ENCODE data around the gene FH. TPM values are rescaled to one million over a fixed set of nuclear protein-coding genes. Genes with fewer than 3 reads are reported as not detected.

The FH gene
- total and polyA plus RNA-seq, 12 donors: 169 to 268 (median 253) TPM

- intact Hi-C loops (cut with DNase I): no loop called here
- no peak overlapping the region for H3K27ac ChIP-seq
- H3K4me1 ChIP-seq: no peaks in the 10 kb centered on the region
- ATAC-seq (no peak), DNase-seq (no peak)
- no peaks in the 10 kb centered on the region for H3K9me3 ChIP-seq
- WGBS, 2 donors: 47 to 48% methylated on average over 2 of the region's 2 CpGs
- no peak overlapping the region for H3K4me3 ChIP-seq
- TF ChIP-seq, protein P1, sequence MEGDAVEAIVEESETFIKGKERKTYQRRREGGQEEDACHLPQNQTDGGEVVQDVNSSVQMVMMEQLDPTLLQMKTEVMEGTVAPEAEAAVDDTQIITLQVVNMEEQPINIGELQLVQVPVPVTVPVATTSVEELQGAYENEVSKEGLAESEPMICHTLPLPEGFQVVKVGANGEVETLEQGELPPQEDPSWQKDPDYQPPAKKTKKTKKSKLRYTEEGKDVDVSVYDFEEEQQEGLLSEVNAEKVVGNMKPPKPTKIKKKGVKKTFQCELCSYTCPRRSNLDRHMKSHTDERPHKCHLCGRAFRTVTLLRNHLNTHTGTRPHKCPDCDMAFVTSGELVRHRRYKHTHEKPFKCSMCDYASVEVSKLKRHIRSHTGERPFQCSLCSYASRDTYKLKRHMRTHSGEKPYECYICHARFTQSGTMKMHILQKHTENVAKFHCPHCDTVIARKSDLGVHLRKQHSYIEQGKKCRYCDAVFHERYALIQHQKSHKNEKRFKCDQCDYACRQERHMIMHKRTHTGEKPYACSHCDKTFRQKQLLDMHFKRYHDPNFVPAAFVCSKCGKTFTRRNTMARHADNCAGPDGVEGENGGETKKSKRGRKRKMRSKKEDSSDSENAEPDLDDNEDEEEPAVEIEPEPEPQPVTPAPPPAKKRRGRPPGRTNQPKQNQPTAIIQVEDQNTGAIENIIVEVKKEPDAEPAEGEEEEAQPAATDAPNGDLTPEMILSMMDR (IDR thresholded peaks at IDR 0.05): no peak
- H3K36me3 ChIP-seq: no peaks in the 10 kb centered on the region
- no peaks in the 10 kb centered on the region for H3K27me3 ChIP-seq
These were observed 57.2 kb downstream of the FH start for GRCh38 chr1:241462391-241462790.

- WGBS, 2 donors: 59 to 69% methylated on average over 6 of the region's 6 CpGs
- H3K4me3 ChIP-seq: no peak overlapping the region
- intact Hi-C loops (cut with DNase I): no loop called here
- TF ChIP-seq, protein P1 (IDR thresholded peaks at IDR 0.05): no peak
- no peaks in the 10 kb centered on the region for H3K27me3 ChIP-seq
- H3K4me1 ChIP-seq: no peaks in the 10 kb centered on the region
- H3K36me3 ChIP-seq: no peaks in the 10 kb centered on the region
- H3K9me3 ChIP-seq: no peaks in the 10 kb centered on the region
- DNase-seq: no peak
- no peak for ATAC-seq
- no peak overlapping the region for H3K27ac ChIP-seq
These were observed 59.3 kb downstream of the FH start for GRCh38 chr1:241460098-241460873.

DNA sequence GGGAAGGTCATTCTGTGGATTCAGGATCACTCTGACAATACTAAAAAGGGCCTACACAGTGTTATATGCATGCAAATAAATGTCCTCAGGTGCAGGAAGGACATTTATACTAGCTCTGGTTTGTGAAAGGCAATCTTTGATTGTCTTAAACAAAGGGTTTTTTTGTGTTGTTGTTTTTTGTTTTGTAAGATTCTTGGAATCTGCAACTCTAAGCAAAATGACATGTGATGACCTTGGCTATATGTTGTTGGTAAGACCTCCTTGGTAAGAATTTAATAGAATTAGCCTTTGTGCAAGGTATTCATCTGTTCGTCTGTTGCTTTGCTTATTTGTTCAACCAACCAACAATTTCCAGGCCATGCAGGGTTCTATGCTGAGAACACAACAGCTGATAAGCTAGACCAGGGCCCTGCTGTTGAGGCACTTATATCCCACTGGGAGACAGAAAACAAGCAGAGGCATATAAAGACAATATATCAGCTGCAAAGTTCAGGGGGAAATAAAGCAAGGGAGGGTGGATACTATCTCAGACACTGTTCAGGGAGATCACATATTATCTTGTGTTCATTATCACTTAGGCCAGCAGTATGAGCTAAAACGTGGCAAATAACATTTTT, 60.3 kb downstream of the FH start:
- DNase-seq: no peak
- H3K36me3 ChIP-seq: no peaks in the 10 kb centered on the region
- 28 to 29% methylated on average over 2 of the region's 2 CpGs for WGBS, 2 donors
- no peak overlapping the region for H3K4me3 ChIP-seq
- intact Hi-C loops (cut with DNase I): no loop called here
- no peaks in the 10 kb centered on the region for H3K4me1 ChIP-seq
- no peaks in the 10 kb centered on the region for H3K27me3 ChIP-seq
- no peaks in the 10 kb centered on the region for H3K9me3 ChIP-seq
- no peak overlapping the region for H3K27ac ChIP-seq
- TF ChIP-seq, protein P1 (IDR thresholded peaks at IDR 0.05): no peak
- no peak for ATAC-seq

DNA sequence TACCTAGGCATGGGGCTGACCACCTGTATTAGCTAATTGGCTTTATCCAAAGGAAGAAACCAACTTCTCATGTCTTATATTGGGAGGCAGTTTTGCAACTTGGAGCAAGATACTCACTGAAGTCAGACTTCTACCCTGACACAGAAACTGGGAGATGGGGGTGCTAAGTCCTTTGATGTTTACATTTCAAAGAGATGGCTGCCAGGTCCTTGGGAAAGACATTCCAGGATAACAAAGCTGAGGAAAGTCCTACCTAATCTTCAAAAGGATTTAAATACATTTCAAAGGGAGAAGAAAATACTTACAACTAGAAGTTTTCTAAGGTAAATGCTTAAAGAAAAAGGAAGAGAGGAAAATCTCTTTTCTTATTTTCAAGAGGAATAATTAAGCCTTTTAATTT, 62.1 kb downstream of the FH start:
- no peak overlapping the region for H3K4me3 ChIP-seq
- no peaks in the 10 kb centered on the region for H3K4me1 ChIP-seq
- no peaks in the 10 kb centered on the region for H3K27me3 ChIP-seq
- H3K9me3 ChIP-seq: no peaks in the 10 kb centered on the region
- no peaks in the 10 kb centered on the region for H3K36me3 ChIP-seq
- no peak overlapping the region for H3K27ac ChIP-seq
- no peak for DNase-seq
- intact Hi-C loops (cut with DNase I): no loop called here
- ATAC-seq: no peak
- TF ChIP-seq, protein P1 (IDR thresholded peaks at IDR 0.05): no peak

All from heart right ventricle (tissue), 16 donors.